DND-41 (cell line): Measurements from ENCODE around the gene MANBA.

Experiments
- CTCF ChIP-seq: IDR thresholded peaks from 2 replicates; pipeline ENCODE4 v1.5.1; 2012; ENCODE audit warnings: borderline replicate concordance, low read length, moderate library complexity, mild to moderate bottlenecking; ENCODE audit not compliant: poor library complexity, severe bottlenecking; ENCODE audit errors: extremely low read depth
- EZH2 ChIP-seq: IDR thresholded peaks from 3 replicates; pipeline ENCODE4 v1.6.1; 2012; ENCODE audit warnings: borderline replicate concordance, low read depth, mild to moderate bottlenecking, moderate library complexity, low read length, inconsistent platforms; ENCODE audit not compliant: severe bottlenecking

GRCh38 chr4:102604222-102604940, 156.4 kb downstream of the MANBA start:
- TF ChIP-seq EZH2 (no peak), CTCF (no peak)
